BLaER1 (cell line): ENCODE data around the gene TIGD7.
A peak's percentile ranks its signal among the peaks of the same experiment; 100 is the strongest.

Experiments
- H3K27ac ChIP-seq: shearing (Covaris generic); formaldehyde crosslinking; 2 replicates; pipeline ENCODE4 v1.8.1; 2022
- H3K27me3 ChIP-seq: shearing (Covaris generic); formaldehyde crosslinking; 2 replicates; pipeline ENCODE4 v1.8.1; 2022
- H3K36me3 ChIP-seq: shearing (Covaris generic); formaldehyde crosslinking; 2 replicates; pipeline ENCODE4 v1.8.1; 2022
- H3K4me1 ChIP-seq: shearing (Covaris generic); formaldehyde crosslinking; 2 replicates; pipeline ENCODE4 v1.8.1; 2022
- H3K4me2 ChIP-seq: shearing (Covaris generic); formaldehyde crosslinking; 2 replicates; pipeline ENCODE4 v1.8.1; 2022
- H3K4me3 ChIP-seq: shearing (Covaris generic); formaldehyde crosslinking; 2 replicates; pipeline ENCODE4 v1.8.1; 2022
- H3K9ac ChIP-seq: shearing (Covaris generic); formaldehyde crosslinking; 2 replicates; pipeline ENCODE4 v1.8.1; 2022
- H3K9me3 ChIP-seq: shearing (Covaris generic); formaldehyde crosslinking; 2 replicates; pipeline ENCODE4 v1.8.1; 2022
- H4K20me1 ChIP-seq: shearing (Covaris generic); formaldehyde crosslinking; 2 replicates; pipeline ENCODE4 v1.8.1; 2022
- Cebpa-rat ChIP-seq: shearing (Covaris generic); IDR thresholded peaks from 2 replicates; pipeline ENCODE4 v1.8.1; 2022

The TIGD7 gene, protein sequence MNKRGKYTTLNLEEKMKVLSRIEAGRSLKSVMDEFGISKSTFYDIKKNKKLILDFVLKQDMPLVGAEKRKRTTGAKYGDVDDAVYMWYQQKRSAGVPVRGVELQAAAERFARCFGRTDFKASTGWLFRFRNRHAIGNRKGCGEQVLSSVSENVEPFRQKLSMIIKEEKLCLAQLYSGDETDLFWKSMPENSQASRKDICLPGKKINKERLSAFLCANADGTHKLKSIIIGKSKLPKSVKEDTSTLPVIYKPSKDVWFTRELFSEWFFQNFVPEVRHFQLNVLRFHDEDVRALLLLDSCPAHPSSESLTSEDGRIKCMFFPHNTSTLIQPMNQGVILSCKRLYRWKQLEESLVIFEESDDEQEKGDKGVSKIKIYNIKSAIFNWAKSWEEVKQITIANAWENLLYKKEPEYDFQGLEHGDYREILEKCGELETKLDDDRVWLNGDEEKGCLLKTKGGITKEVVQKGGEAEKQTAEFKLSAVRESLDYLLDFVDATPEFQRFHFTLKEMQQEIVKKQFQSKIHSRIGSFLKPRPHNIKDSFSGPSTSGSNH

DNA sequence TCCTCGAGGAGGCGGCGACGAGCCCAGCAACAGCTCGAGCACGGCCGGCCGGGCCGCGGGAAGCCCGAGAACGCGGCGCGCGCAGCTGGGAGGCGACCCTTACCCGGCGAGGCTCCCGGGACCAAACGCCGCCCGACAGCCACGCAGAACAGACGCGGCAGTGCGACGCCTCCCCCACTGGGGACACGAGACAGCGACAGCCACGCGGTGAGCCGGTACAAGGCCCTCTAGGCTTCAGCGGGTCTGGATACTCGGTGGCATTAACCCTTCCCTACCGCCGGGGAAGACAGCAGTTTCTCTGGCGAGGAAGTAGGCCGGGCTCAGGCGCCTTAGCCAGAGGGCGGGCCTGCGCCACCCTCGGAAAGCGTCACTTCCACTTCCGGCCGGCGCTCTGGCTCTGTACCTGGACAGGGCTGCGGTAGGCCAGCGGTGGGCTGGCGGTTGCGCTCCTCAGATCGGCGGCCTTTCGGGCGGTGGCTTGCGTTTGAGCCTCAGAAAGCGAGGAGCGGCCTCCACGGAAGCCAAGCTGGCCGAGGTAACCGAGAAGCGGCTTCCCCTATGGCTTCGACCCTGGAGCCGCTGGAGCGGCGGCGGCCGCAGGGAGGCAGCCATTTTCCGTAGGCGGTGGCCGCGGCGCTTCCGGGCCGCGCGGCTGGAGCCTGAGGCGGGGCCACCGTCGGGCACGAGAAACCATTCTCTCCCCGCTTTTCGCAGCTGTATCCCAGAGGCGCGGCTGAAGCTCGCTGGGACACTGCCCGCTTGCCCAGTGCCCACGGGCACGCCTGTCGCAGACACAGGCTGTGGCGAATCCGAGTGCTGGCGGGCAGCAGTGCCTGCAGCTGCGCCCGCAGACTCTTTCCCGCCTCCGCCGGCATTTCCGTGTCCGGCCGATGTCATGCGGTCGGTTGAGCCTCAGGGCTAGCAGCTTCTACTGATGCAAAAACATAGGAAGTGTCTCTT is at the start of gene TIGD7, which contains the start of gene ZNF75A:
Gene TIGD7, minus strand, starts transcription at position 322 of the 960 bp plus-strand sequence. CDS start 4,816 bp downstream, outside the sequence.
Gene ZNF75A, plus strand, starts transcription at position 389 of the 960 bp plus-strand sequence. CDS start 2,932 bp downstream, outside the sequence.
- Histone ChIP-seq H3K9ac (peak within 1 kb of the TSS; percentile 89), H3K9me3 (peaks cover 85% of the 10 kb centered on the region), H3K27ac (peak within 1 kb of the TSS; percentile 94)

GRCh38 chr16:3349175-3349574 is 43.9 kb upstream of the TIGD7 start:
- no peak for TF ChIP-seq Cebpa-rat
- peaks cover 38% of the 10 kb centered on the region for H3K9me3 ChIP-seq
- H3K27ac ChIP-seq = no peak overlapping the region
- H3K27me3 ChIP-seq = no peaks in the 10 kb centered on the region
- peak overlapping the region; percentile 19; the same call in 1 of the 2 replicates for H3K4me2 ChIP-seq
- no peaks in the 10 kb centered on the region for H3K36me3 ChIP-seq
- H3K4me1 ChIP-seq = peaks cover 17% of the 10 kb centered on the region
- H3K4me3 ChIP-seq = no peak overlapping the region
- H3K9ac ChIP-seq = no peak overlapping the region
- H4K20me1 ChIP-seq = no peaks in the 10 kb centered on the region

More for the DNA sequence above, at the start of gene TIGD7, which contains the start of gene ZNF75A:
- Histone ChIP-seq H3K4me1 (peaks cover 14% of the 10 kb centered on the region), H3K27me3 (no peaks in the 10 kb centered on the region), H3K4me2 (peak within 1 kb of the TSS; percentile 89), H4K20me1 (no peaks in the 10 kb centered on the region), H3K36me3 (peaks cover 71% of the 10 kb centered on the region), H3K4me3 (peak within 1 kb of the TSS; percentile 83)
- no peak for TF ChIP-seq Cebpa-rat

DNA sequence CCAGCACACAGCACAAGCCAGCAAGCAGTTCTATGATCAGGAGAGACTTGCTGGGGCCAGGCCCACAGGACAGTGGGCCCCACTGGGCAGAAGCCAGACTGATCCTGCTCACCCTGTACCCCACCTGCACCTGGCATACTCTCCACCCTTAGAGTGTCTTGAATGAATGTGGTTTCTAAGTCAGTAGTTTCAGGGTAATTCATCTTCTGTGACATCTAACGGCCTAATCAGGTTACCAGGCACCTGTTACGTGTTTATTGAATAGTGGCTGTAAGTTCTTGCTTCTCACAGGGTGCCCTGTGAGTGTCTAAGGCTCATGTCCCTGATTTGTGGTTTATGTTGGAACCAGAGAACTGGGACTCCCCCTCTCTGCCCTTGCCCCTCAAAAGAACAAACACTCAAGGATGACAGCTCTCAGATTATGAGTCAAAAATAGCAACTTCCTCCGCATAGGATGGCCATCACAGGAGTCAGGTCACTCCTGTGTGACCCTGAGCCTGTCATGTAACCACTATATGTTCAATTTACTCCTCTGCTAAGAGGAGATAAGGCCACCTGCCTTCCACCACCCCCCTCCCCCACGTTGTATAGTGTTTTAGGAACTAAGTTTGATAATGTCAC is 43.4 kb upstream of the TIGD7 start:
- Histone ChIP-seq H3K9ac (0 out of 2 replicates have a peak overlapping the region, but pooled peaks have one; percentile 20), H4K20me1 (no peaks in the 10 kb centered on the region), H3K27me3 (no peaks in the 10 kb centered on the region), H3K27ac (no peak overlapping the region), H3K9me3 (peaks cover 38% of the 10 kb centered on the region), H3K4me2 (peak overlapping the region; percentile 19; the same call in 1 of the 2 replicates), H3K4me1 (peaks cover 12% of the 10 kb centered on the region), H3K4me3 (no peak overlapping the region), H3K36me3 (no peaks in the 10 kb centered on the region)
- TF ChIP-seq Cebpa-rat = no peak

DNA sequence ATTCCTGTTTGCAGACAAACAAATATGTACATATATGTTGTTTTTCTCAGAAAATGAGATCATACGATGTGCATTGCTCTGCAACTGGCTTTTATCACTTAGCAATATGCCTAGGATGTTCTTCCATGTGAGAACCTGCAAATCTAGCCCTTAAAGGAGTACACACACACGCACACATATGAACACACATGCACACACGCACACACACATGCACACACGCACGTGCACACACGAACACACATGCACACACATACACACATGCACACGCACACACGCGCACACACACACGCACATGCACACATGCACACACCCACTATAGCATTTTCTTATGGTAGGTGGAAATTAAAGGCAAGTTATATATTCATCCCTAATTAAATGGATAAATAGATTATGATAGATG is 42.4 kb upstream of the TIGD7 start:
- no peaks in the 10 kb centered on the region for H3K36me3 ChIP-seq
- peaks cover 36% of the 10 kb centered on the region for H3K9me3 ChIP-seq
- no peak overlapping the region for H3K4me2 ChIP-seq
- peaks cover 10% of the 10 kb centered on the region for H3K4me1 ChIP-seq
- H3K27me3 ChIP-seq = no peaks in the 10 kb centered on the region
- H4K20me1 ChIP-seq = no peaks in the 10 kb centered on the region
- no peak for TF ChIP-seq Cebpa-rat
- no peak overlapping the region for H3K9ac ChIP-seq
- no peak overlapping the region for H3K4me3 ChIP-seq
- no peak overlapping the region for H3K27ac ChIP-seq

DNA sequence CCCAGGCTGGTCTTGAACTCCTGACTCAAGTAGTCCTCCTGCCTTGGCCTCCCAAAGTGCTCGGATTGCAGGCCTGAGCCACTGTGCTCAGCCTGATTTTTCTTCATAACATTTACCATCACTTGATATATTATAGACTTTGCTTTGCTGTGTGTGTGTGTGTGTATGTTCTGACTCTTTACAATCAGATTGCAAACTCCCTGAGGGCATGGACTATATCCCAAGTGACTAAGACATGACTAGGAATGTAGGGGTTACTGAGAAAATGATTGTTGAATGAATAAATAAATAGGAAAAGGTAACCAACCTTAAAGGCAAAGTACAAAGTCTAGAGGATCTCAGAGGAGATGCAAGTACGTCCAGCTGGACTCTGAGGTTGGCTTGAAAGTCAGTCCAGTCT is 40.8 kb upstream of the TIGD7 start:
- Histone ChIP-seq H3K4me3 (no peak overlapping the region), H3K9ac (no peak overlapping the region), H3K36me3 (no peaks in the 10 kb centered on the region), H3K27ac (no peak overlapping the region), H3K4me2 (no peak overlapping the region), H3K9me3 (peaks cover 38% of the 10 kb centered on the region), H4K20me1 (no peaks in the 10 kb centered on the region), H3K27me3 (no peaks in the 10 kb centered on the region), H3K4me1 (peaks cover 10% of the 10 kb centered on the region)
- no peak for TF ChIP-seq Cebpa-rat

GRCh38 chr16:3328643-3329042 is 23.4 kb upstream of the TIGD7 start:
- TF ChIP-seq Cebpa-rat = no peak
- Histone ChIP-seq H3K4me1 (no peaks in the 10 kb centered on the region), H4K20me1 (no peaks in the 10 kb centered on the region), H3K9me3 (peaks cover 41% of the 10 kb centered on the region), H3K9ac (no peak overlapping the region), H3K27ac (no peak overlapping the region), H3K27me3 (no peaks in the 10 kb centered on the region), H3K36me3 (no peaks in the 10 kb centered on the region), H3K4me2 (no peak overlapping the region), H3K4me3 (no peak overlapping the region)

DNA sequence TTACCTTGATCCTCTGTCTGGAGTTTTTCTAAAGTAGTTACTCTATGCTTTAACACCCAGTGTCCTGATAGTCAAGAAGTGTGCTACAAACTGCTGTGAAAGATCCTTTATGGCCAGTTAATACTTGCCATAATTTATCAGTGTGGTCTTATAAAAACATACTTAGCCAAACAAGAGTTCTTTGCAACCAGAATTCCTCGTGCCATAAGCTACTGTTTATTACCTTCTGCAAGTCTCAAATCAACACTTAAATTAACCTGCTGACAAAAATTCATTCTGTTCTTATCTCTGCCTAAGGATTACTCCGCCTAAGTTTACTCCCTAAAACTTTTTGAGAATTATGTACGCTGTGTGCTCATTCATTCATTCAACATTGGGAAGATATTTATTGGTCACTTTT is 22.9 kb upstream of the TIGD7 start:
- H4K20me1 ChIP-seq = no peaks in the 10 kb centered on the region
- H3K4me3 ChIP-seq = no peak overlapping the region
- no peak overlapping the region for H3K27ac ChIP-seq
- H3K9ac ChIP-seq = no peak overlapping the region
- H3K9me3 ChIP-seq = peaks cover 41% of the 10 kb centered on the region
- H3K27me3 ChIP-seq = no peaks in the 10 kb centered on the region
- H3K4me1 ChIP-seq = no peaks in the 10 kb centered on the region
- H3K4me2 ChIP-seq = no peak overlapping the region
- no peak for TF ChIP-seq Cebpa-rat
- H3K36me3 ChIP-seq = no peaks in the 10 kb centered on the region

- Histone ChIP-seq H3K4me1 (no peaks in the 10 kb centered on the region), H3K27ac (no peak overlapping the region), H3K4me2 (no peak overlapping the region), H3K4me3 (no peak overlapping the region), H4K20me1 (no peaks in the 10 kb centered on the region), H3K9ac (no peak overlapping the region), H3K36me3 (no peaks in the 10 kb centered on the region), H3K9me3 (peaks cover 46% of the 10 kb centered on the region), H3K27me3 (no peaks in the 10 kb centered on the region)
- no peak for TF ChIP-seq Cebpa-rat
Observed at GRCh38 chr16:3327514-3327913, 22.3 kb upstream of the TIGD7 start.

GRCh38 chr16:3321816-3322215 is 16.6 kb upstream of the TIGD7 start:
- no peak for TF ChIP-seq Cebpa-rat
- Histone ChIP-seq H3K9me3 (peaks cover 89% of the 10 kb centered on the region), H3K4me2 (no peak overlapping the region), H3K4me1 (no peaks in the 10 kb centered on the region), H3K27ac (no peak overlapping the region), H3K27me3 (no peaks in the 10 kb centered on the region), H4K20me1 (no peaks in the 10 kb centered on the region), H3K4me3 (no peak overlapping the region), H3K36me3 (peaks cover 35% of the 10 kb centered on the region), H3K9ac (no peak overlapping the region)
